ENCODE data around the gene CDK14. TPM values are rescaled to one million over a fixed set of nuclear protein-coding genes. Genes with fewer than 3 reads are reported as not detected.

CDK14 gene
- total RNA-seq, 1 experiment from 2014 or later, result 39.1 TPM

GRCh38 chr7:90586091-90586490 lies 10.0 kb upstream of the CDK14 start:
- Histone ChIP-seq H3K9me3 (ENCODE audit: insufficient read depth, low read depth) (no peaks in the 10 kb centered on the region), H3K4me1 (replicated peaks; ENCODE audit: insufficient read depth) (no peaks in the 10 kb centered on the region), H2AFZ (no peak overlapping the region), H3K27ac (no peak overlapping the region), H3K36me3 (ENCODE audit: low read depth) (no peaks in the 10 kb centered on the region), H4K20me1 (ENCODE audit: insufficient read depth) (no peaks in the 10 kb centered on the region), H3K27me3 (ENCODE audit: insufficient read depth, low read depth) (no peaks in the 10 kb centered on the region), H3F3A (ENCODE audit: insufficient read depth, low read depth) (no peaks in the 10 kb centered on the region), H3K9me2 (ENCODE audit: insufficient read depth) (no peaks in the 10 kb centered on the region), H3K4me2 (no peak overlapping the region), H3K79me2 (ENCODE audit: low read depth) (no peaks in the 10 kb centered on the region), H3K4me3 (no peak overlapping the region)
- intact Hi-C loops (cut with micrococcal nuclease; ENCODE audit: unreplicated experiment), result no loop called here
- DNase-seq, result no peak
- ChIA-PET CTCF (no interaction called here), POLR2A (ENCODE audit: unreplicated experiment) (no interaction called here)
- no TSS peak for BruUV-seq (replicated peaks)
- TF ChIP-seq EZH2 (IDR thresholded peaks at IDR 0.05; ENCODE audit: low read depth) (no peak), CTCF (conservative IDR thresholded peaks at IDR 0.05) (no peak)

- no TSS peak for BruUV-seq (replicated peaks)
- ChIA-PET CTCF (no interaction called here), POLR2A (ENCODE audit: unreplicated experiment) (no interaction called here)
Observed at GRCh38 chr7:90587766-90588165, 8.4 kb upstream of the CDK14 start.

GRCh38 chr7:90592033-90592432 lies 4.1 kb upstream of the CDK14 start:
- CTCF ChIA-PET, result no interaction called here
- no peaks in the 10 kb centered on the region for H3K9me2 ChIP-seq (ENCODE audit: insufficient read depth)
- peaks cover 11% of the 10 kb centered on the region for H3K27me3 ChIP-seq (ENCODE audit: insufficient read depth, low read depth)
- H3K36me3 ChIP-seq (ENCODE audit: low read depth), result no peaks in the 10 kb centered on the region
- no peak overlapping the region for H2AFZ ChIP-seq
- no peak overlapping the region for H3K4me3 ChIP-seq
- H3K9me3 ChIP-seq (ENCODE audit: insufficient read depth, low read depth), result no peaks in the 10 kb centered on the region
- no peak for DNase-seq
- peaks cover 5% of the 10 kb centered on the region; the same call in 1 of the 2 replicates for H3K4me1 ChIP-seq (replicated peaks; ENCODE audit: insufficient read depth)
- POLR2A ChIA-PET (ENCODE audit: unreplicated experiment), result no interaction called here
- no peaks in the 10 kb centered on the region for H3F3A ChIP-seq (ENCODE audit: insufficient read depth, low read depth)
- no peaks in the 10 kb centered on the region for H4K20me1 ChIP-seq (ENCODE audit: insufficient read depth)
- TF ChIP-seq CTCF (conservative IDR thresholded peaks at IDR 0.05) (no peak), EZH2 (IDR thresholded peaks at IDR 0.05; ENCODE audit: low read depth) (no peak)
- H3K27ac ChIP-seq, result no peak overlapping the region
- no TSS peak for BruUV-seq (replicated peaks)
- no peaks in the 10 kb centered on the region for H3K79me2 ChIP-seq (ENCODE audit: low read depth)
- intact Hi-C loops (cut with micrococcal nuclease; ENCODE audit: unreplicated experiment), result no loop called here
- H3K4me2 ChIP-seq, result no peak overlapping the region

More at GRCh38 chr7:90587766-90588165, 8.4 kb upstream of the CDK14 start:
- Histone ChIP-seq H3K4me1 (replicated peaks; ENCODE audit: insufficient read depth) (no peaks in the 10 kb centered on the region), H3K36me3 (ENCODE audit: low read depth) (no peaks in the 10 kb centered on the region), H3K9me2 (ENCODE audit: insufficient read depth) (no peaks in the 10 kb centered on the region), H2AFZ (no peak overlapping the region), H3K27ac (no peak overlapping the region), H3K4me2 (no peak overlapping the region), H3K4me3 (no peak overlapping the region), H4K20me1 (ENCODE audit: insufficient read depth) (no peaks in the 10 kb centered on the region), H3K79me2 (ENCODE audit: low read depth) (no peaks in the 10 kb centered on the region), H3F3A (ENCODE audit: insufficient read depth, low read depth) (no peaks in the 10 kb centered on the region), H3K27me3 (ENCODE audit: insufficient read depth, low read depth) (no peaks in the 10 kb centered on the region), H3K9me3 (ENCODE audit: insufficient read depth, low read depth) (no peaks in the 10 kb centered on the region)
- intact Hi-C loops (cut with micrococcal nuclease; ENCODE audit: unreplicated experiment), result no loop called here
- TF ChIP-seq EZH2 (IDR thresholded peaks at IDR 0.05; ENCODE audit: low read depth) (no peak), CTCF (conservative IDR thresholded peaks at IDR 0.05) (no peak)
- DNase-seq, result no peak
